K562 (cell line): ENCODE measurements around the gene VWA7. TPM values are rescaled to one million over a fixed set of nuclear protein-coding genes. Genes with fewer than 3 reads are reported as not detected.

ENCODE experiments used
- AFF4 ChIP-seq: sonication (generic); formaldehyde crosslinking; IDR thresholded peaks from 2 replicates; pipeline ENCODE4 v1.8.0; 2023; ENCODE audit warnings: mild to moderate bottlenecking, missing genetic modification reagents
- ARNT ChIP-seq, 2 experiments: fragments of 450-650 bp; IDR thresholded peaks; 2 replicates each; pipeline ENCODE4 v1.6.1; 2016; ENCODE audit warnings: mild to moderate bottlenecking in 1 of 2
- CEBPZ ChIP-seq: fragments of 150-350 bp; IDR thresholded peaks from 2 replicates; pipeline ENCODE4 v1.6.1; 2014; ENCODE audit warnings: low read depth, mild to moderate bottlenecking, low read length, borderline replicate concordance
- CTBP1 ChIP-seq: fragments of 450-650 bp; IDR thresholded peaks from 2 replicates; pipeline ENCODE4 v1.6.1; 2016; ENCODE audit warnings: borderline replicate concordance
- E4F1 ChIP-seq: fragments of 250-450 bp; sonication (Bioruptor Pico); IDR thresholded peaks from 2 replicates; pipeline ENCODE4 v1.5.0; 2021; ENCODE audit warnings: mild to moderate bottlenecking, borderline replicate concordance
- ESRRA ChIP-seq: fragments of 450-650 bp; IDR thresholded peaks from 2 replicates; pipeline ENCODE4 v1.6.1; 2014; ENCODE audit warnings: low read depth, mild to moderate bottlenecking, moderate library complexity, borderline replicate concordance
- ETV5 ChIP-seq: sonication (generic); formaldehyde crosslinking; IDR thresholded peaks from 2 replicates; pipeline ENCODE4 v1.4.0; 2020; ENCODE audit warnings: low read depth, mild to moderate bottlenecking, missing genetic modification reagents
- HNRNPK ChIP-seq: fragments of 200-400 bp; formaldehyde crosslinking; IDR thresholded peaks from one replicate; pipeline ENCODE4 v1.6.1; 2018; ENCODE audit warnings: mild to moderate bottlenecking, low read depth, low read length; ENCODE audit not compliant: poor library complexity, severe bottlenecking
- MEF2A ChIP-seq: IDR thresholded peaks from 2 replicates; pipeline ENCODE4 v1.6.1; 2011; ENCODE audit warnings: low read depth, mild to moderate bottlenecking, low read length, moderate library complexity; ENCODE audit not compliant: control insufficient read depth
- PML ChIP-seq: IDR thresholded peaks from 2 replicates; pipeline ENCODE4 v1.6.1; 2012; ENCODE audit warnings: low read length, inconsistent platforms
- POLR3G ChIP-seq: IDR thresholded peaks from 2 replicates; pipeline ENCODE4 v1.6.1; 2011; ENCODE audit not compliant: insufficient read length, insufficient replicate concordance; ENCODE audit errors: extremely low read depth
- PRPF4 ChIP-seq: fragments of 200-400 bp; formaldehyde crosslinking; IDR thresholded peaks from one replicate; pipeline ENCODE4 v1.6.1; 2017; ENCODE audit warnings: low read length, low read depth, mild to moderate bottlenecking; ENCODE audit not compliant: insufficient read depth, poor library complexity, severe bottlenecking
- SAFB2 ChIP-seq: fragments of 200-400 bp; formaldehyde crosslinking; IDR thresholded peaks from 2 replicates; pipeline ENCODE4 v1.6.1; 2018; ENCODE audit warnings: borderline replicate concordance, low read length, low read depth, moderate library complexity; ENCODE audit not compliant: severe bottlenecking
- TSC22D4 ChIP-seq: fragments of 450-650 bp; IDR thresholded peaks from 2 replicates; pipeline ENCODE4 v1.6.1; 2016; ENCODE audit warnings: missing genetic modification characterization, missing biosample characterization, control low read depth
- ZBTB33 ChIP-seq: sonication (generic); formaldehyde crosslinking; IDR thresholded peaks from 2 replicates; pipeline ENCODE4 v1.8.1; 2023; ENCODE audit warnings: mild to moderate bottlenecking, missing genetic modification reagents
- ZNF23 ChIP-seq: fragments of 250-450 bp; sonication (Bioruptor Pico); IDR thresholded peaks from 2 replicates; pipeline ENCODE4 v1.4.0; 2020; ENCODE audit warnings: mild to moderate bottlenecking
- ZNF764 ChIP-seq: fragments of 250-450 bp; sonication (Bioruptor Pico); IDR thresholded peaks from 2 replicates; pipeline ENCODE4 v1.4.0; 2020; ENCODE audit warnings: low read depth, mild to moderate bottlenecking, moderate library complexity
- polyA plus RNA-seq, 8 experiments: library from polyadenylated mRNA; depleted of rRNA in 4 of 8; stranded (reverse) in 5 of 8; unstranded in 3 of 8; fragments of >200 nt; fragmentation: Nextera tagmentation in 2 of 8; fragmentation: Illumina TruSeq in 1 of 8; extraction: Ambion mirVana in 2 of 8; extraction: Trizol in 1 of 8; gene quantifications; 2 replicates each; pipeline versions ENCODE4 v1.2.1 to v1.2.3, GENCODE V29; 2011 to 2014; ENCODE audit warnings: inconsistent platforms in 1 of 8, missing spikeins in 1 of 8
- total RNA-seq, 7 experiments: library from RNA; depleted of rRNA in 6 of 7; stranded (reverse); fragments of >200 nt in 6 of 7; fragmentation: Illumina TruSeq in 2 of 7; extraction: Trizol in 2 of 7; gene quantifications; 2 replicates each; pipeline versions ENCODE4 v1.2.1 to v1.2.3, GENCODE V29; 2011 to 2021; ENCODE audit warnings: low replicate concordance in 1 of 7

The VWA7 gene
- total and polyA plus RNA-seq, 9 of the 15 experiments (the other 6 are each of a cell fraction or from before 2014, with no cell fraction given) = 0.18 to 2.9 (median 0.95) TPM

- TF ChIP-seq HNRNPK (no peak), POLR3G (no peak), ETV5 (CRISPR knock-in tag) (no peak), SAFB2 (no peak), ESRRA (no peak), ZNF764 (no peak), TSC22D4 (tag) (no peak), ZBTB33 (CRISPR knock-in tag) (no peak), CEBPZ (no peak), PML (no peak), MEF2A (no peak), CTBP1 (peak; percentile 28; the same call in 1 of the 2 replicates), ZNF23 (CRISPR knock-in tag) (no peak), E4F1 (CRISPR knock-in tag) (no peak), ARNT (IDR thresholded peaks at IDR 0.05) (peak in 1 of 2 experiments; percentile 75; a peak in 1 of 4 replicates), AFF4 (CRISPR knock-in tag) (no peak), PRPF4 (no peak)
Measured at GRCh38 chr6:31814677-31815024, 37.5 kb upstream of the VWA7 start (continued).
